HK-2 (cell line): ENCODE data around the gene SPOCD1.

Experiments used
- DNase-seq: peaks from one replicate; pipeline ENCODE4 v3.0.0-alpha.2; 2018; ENCODE audit not compliant: unreplicated experiment

The SPOCD1 gene

DNA sequence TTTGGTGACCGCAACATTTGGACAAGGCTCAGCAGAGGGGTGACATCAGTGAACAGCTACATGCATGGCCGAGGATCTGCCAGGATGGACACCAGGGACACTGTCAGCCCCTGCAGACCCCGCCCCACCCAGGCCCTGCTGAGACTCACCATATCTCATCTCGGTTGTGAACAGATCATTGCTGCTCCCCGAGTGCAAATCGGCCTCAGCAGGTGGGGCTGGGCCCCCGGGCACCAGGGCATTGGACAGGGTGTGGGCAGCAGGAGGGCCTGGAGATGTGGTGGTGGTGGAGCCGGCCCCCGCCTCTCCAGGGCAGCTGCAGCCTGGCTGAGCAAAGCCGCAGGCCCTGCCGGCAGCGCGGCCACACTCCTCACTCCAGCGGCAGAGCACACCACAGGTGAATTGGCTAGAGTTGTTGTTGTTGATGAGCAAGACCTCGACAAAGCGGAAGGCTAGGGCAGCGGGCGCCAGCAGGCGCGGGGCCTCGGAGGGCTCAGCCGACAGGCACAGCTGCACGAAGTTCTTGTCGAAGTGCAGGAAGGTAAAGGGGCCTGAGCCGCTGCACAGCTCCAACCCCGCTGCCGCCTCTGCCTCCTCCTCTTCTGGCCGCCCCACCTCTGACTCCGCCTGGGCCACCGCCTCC, 59.9 kb downstream of the SPOCD1 start:
- DNase-seq, result no peak

DNA sequence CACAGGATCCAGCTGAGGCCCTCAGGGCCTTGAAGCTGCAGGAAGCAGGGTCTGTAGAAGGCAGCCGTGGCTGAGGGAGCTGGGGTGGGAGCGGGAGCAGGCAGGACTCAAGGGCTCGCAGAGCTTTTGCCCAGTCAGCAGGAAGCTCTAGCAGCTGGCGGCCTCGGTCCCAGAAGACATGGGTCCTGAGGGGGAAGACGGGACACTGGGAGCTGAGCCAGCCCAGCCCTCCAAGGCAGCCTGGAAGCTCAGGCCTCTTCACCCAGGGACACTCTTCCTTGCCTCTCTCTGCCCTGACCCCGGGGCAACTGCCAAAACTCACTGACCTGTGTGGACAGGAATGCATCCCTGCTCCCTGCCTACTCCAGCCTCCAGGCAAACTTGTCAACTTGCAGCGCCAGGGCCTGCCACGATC, 60.6 kb downstream of the SPOCD1 start:
- DNase-seq, result no peak

DNA sequence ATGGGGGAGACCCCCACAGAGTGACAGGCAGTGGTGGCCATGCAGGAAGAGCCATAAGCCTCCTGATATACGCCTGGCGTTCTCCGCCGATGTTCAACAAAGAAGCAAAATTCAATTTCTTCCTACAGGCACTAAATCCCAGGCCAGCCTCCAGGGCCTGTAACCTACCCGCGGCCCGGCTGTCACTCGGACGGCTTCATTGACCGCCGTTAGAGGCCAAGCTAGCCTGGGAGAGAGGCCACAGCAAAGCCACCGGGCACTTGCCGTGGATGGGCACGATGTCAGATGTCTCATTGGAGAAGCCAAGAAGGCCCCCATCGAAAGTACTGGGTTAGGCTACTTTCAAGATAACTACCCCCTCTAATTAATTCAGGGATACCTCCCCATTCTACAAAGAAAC, 61.4 kb downstream of the SPOCD1 start:
- DNase-seq, result no peak

- no peak for DNase-seq
Observed at GRCh38 chr1:31753707-31754349, 62.0 kb downstream of the SPOCD1 start.

DNA sequence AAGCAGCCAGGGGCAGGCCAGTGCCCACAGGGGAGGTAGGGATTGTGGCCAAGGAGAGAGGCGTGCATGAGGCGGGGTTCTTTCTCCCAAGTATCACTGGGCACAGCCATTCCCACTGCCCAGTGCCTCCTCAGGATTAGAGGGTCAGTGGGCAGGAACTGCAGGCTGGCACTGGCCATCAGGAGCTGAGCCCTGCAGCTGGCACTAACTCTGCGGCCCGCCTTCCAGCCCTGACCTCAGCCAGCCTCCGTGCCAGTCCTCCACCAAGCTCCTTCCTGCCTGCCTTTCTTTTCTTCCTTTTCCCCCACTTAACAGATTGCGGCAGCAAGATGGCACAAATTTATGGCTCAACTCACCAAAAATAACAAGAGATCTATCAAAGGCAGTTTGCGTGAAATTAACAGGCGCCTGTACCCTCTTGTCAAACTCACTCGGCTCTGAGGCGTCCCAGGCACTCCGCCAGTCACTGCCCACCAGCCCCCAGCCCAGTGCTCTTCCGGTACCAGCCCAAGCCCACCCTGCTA, 62.8 kb downstream of the SPOCD1 start:
- DNase-seq, result no peak

GRCh38 chr1:31752258-31752657, 63.6 kb downstream of the SPOCD1 start:
- DNase-seq, result no peak

- DNase-seq, result no peak
Observed at GRCh38 chr1:31751822-31752241, 64.0 kb downstream of the SPOCD1 start.

DNA sequence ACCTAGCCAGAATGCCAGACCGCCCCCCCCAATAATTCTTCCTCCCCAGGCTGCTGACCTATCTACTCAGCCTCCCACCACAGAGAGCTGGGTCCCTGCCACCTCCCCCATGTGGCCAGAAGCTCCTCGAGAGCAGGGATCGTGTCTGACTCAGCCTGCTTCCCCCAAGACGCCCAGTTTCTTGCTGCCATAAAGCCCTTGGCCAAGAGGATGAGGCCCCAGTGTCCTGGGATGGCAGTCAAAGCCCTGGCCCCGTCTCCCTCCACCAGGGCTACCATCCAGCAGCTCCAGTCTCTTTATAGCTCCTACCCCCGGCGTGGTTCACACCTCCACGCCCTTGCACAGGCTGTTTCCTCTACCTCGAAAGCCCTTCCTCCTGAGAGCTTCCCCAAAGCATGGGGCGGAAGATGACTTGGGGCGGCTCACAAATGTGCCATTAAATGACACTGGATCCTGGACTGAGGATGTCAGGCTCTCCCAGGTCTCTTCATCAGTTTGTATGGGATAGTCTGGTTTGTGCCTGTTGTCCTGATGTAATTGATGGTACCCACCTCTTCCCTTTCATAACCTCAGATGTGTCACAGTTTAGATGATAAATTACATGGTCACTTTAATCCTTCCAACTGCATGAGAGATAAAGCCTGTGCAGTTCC, 64.8 kb downstream of the SPOCD1 start:
- DNase-seq, result no peak

- DNase-seq, result no peak
Observed at GRCh38 chr1:31749785-31750735, 65.8 kb downstream of the SPOCD1 start.

DNA sequence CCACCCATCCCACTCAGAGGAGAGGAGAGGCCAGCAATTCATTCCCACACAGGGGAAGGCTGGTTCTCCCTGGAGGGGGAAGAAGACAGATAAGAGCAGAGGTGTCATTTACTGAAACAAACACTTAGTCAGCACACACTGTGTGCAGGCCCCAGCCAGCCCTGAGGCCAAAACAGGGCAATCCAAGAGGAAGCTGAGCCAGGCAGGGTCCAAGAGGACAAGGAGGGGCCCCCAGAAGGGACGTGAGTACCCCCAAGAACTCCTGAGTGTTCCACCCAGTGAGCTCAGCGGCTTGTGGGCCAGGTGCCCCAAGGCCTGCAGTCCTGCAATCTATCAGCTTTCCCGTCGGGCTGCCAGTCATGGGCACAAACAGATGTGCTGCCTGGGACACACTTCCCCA, 67.5 kb downstream of the SPOCD1 start:
- no peak for DNase-seq

DNA sequence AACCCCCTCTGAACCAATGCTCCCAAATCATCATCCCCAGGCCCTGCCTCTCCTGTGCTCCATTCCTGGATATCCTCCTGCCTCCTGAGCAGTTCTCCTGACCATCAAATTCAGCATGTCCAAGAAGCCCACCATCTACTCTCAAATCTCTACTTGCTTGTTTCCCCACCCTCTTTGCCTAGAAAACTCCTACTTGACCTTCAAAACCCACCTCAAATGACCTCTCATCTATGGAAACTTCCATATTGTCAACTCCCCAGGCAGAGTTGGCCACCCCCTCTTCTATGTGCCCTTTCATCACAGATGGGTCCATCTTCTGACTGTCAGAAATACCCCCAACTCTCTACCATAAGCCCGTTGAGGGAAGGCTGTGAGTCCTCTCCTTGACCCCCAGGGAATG, 68.5 kb downstream of the SPOCD1 start:
- no peak for DNase-seq

DNA sequence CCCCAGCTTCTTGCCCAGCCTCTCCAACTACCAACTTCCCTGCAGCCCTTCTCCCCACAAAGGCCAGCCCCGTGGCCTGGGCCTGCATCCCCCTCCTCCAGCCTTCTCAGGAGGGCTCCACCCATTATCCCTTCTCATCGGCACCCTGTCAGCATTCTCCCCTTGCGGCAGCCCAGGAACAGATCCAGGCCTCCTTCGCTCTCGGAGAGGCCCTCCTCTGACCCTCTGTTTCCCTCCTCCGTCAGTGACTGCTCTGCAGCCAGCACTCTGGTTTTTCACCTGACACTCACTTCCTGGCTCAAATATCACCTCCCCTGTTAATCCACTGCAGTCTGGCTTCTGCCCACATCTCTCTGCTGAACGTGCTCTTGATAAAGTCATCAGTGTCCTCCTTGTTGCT, 69.1 kb downstream of the SPOCD1 start:
- DNase-seq, result no peak

DNA sequence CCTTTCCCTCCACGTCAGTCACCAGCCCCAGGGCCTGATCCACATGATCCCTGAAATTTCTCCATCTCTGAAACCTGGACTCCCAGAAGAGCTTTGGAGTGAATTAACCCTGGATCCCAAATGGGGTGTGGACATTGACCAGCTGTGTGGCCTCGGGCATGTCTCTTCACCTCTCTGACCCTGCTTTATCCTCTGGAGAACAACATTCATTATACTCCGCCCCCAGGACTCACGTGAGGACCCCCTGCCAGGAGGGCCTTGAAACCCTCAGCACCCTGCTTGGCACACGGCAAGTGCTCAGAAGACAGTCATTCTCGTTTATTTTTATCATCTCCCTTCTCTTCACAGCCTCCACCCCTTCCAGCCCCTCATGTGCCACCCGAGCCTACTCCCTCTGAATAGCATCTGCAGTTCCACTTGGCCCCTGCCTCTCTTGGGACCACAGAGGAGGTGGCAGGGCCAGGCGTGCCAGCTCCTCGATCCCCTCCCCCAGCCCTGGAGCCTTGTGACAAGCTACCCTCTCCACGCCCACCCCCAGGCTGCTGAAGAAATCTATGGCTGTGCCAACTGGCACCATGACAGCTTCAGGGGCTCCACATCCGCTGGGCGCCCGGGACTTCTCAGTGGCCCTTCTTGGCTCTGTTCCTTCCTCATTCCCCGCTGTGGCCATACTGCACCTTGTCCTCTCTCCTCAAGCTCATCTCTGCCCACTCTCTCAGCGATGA, 69.7 kb downstream of the SPOCD1 start:
- no peak for DNase-seq

GRCh38 chr1:31745096-31745945, 70.5 kb downstream of the SPOCD1 start:
- DNase-seq, result peak; percentile 53

DNA sequence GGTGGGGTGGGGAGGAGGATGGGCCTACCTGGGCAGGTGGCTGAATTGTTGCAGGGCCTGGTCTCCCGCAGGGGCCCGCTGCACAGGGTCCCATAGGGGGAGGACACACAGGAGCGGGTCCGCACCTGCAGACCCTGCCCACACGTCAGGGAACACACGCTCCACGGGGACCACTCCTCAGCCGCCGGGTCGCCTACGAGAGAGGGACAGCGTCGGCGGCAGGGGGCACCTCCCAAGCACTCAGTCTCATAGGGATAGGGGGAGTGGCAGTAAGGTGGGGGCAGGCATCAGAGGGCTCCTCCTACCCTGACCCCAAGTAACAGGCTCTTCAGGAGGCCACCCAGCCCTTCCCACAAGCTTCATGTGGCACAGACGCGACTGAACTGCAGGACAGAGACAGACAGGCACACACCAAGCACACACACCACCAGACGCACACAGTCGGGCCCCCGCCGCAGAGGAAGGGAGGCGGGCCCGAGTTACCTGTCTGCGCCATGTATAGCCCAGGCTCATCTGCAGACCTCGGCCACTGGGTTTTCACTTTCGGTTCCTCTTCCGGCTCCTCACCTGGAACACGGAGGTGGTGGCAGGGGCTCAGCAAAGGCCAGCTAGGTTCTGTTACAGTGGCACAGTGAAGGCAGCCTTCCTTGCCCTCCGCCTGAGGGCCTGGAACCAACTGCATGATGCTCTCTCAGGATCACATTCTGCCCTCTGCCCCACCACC, 71.5 kb downstream of the SPOCD1 start:
- no peak for DNase-seq

GRCh38 chr1:31742462-31743212, 73.2 kb downstream of the SPOCD1 start:
- DNase-seq, result no peak
